ENCODE data around the gene SLC2A13. TPM values are rescaled to one million over a fixed set of nuclear protein-coding genes. Genes with fewer than 3 reads are reported as not detected.
A peak's percentile ranks its signal among the peaks of the same experiment; 100 is the strongest.

The SLC2A13 gene
- polyA plus RNA-seq, 1 donor (not counting 4 experiments of a cell fraction or from before 2014, with no cell fraction given), result 1.1 TPM

DNA sequence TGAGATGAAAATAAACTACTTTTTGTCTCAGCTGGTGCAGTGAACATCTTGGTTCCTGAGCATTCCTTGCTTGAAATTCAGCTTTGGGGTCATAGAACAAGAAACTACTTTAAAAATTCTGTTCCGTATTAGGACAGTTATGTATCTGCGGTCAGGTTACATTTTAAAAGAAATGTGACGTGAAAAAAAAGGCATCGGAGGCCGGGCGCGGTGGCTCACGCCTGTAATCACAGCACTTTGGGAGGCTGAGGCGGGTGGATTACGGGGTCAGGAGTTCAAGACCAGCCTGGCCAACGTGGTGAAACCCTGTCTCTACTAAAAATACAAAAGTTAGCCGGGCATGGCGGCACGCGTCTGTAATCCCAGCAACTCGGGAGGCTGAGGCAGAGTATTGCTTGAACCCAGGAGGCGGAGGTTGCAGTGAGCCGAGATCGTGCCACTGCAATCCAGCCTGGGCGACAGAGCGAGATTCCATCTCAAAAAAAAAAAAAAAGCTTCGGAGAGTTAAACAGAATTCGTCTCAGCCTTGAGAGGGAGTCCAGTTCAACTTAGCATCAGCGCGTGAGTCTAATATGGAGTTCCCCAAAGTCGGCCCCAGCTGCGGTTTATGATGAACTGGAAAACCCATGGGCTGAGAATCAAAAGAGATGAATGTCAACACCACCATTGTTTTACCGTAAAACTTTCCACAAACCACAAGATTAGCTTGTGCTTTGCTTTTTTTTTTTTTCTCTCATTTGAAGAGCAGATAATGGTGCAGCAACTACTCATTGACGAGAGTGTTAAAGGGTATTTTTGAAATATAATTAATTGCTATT, 2.1 kb upstream of the SLC2A13 start:
- Histone ChIP-seq H3K27ac (ENCODE audit: control insufficient read depth, insufficient read depth, low read length) (no peak overlapping the region), H2AFZ (ENCODE audit: control insufficient read depth, low read length) (no peak overlapping the region), H3K4me1 (ENCODE audit: control insufficient read depth, extremely low read depth, insufficient read depth, low read length) (peaks cover 19% of the 10 kb centered on the region), H3K4me3 (ENCODE audit: control insufficient read depth in 2 of 3, extremely low read depth in 1 of 3, insufficient read depth in 2 of 3, low read depth in 1 of 3, low read length in 3 of 3) (peak overlapping the region in 1 of 3 experiments; percentile 80), H3K36me3 (ENCODE audit: control insufficient read depth in 2 of 2, extremely low read depth in 1 of 2, insufficient read depth in 2 of 2, low read length in 2 of 2) (no peaks in the 10 kb centered on the region), H3K9me3 (ENCODE audit: control insufficient read depth, low read depth, low read length) (no peaks in the 10 kb centered on the region), H3K27me3 (ENCODE audit: control insufficient read depth, extremely low read depth, insufficient read depth, low read length) (no peaks in the 10 kb centered on the region), H3K79me2 (ENCODE audit: control insufficient read depth, insufficient read depth, low read length) (no peaks in the 10 kb centered on the region), H3K9me1 (ENCODE audit: control insufficient read depth, extremely low read depth, insufficient read depth, low read length) (no peaks in the 10 kb centered on the region), H4K20me1 (ENCODE audit: control insufficient read depth, extremely low read depth, insufficient read depth, low read length) (no peaks in the 10 kb centered on the region), H3K4me2 (ENCODE audit: control insufficient read depth, extremely low read depth, insufficient read depth, low read depth, low read length) (no peak overlapping the region), H3K9ac (ENCODE audit: control insufficient read depth, extremely low read depth, insufficient read depth, low read length) (no peak overlapping the region)
- no peak for FAIRE-seq
- dilution Hi-C loops (cut with MboI; ENCODE audit: extremely low pct_ligation_motif_present, low sequenced_read_pairs), result no loop called here
- TF ChIP-seq, protein P1, sequence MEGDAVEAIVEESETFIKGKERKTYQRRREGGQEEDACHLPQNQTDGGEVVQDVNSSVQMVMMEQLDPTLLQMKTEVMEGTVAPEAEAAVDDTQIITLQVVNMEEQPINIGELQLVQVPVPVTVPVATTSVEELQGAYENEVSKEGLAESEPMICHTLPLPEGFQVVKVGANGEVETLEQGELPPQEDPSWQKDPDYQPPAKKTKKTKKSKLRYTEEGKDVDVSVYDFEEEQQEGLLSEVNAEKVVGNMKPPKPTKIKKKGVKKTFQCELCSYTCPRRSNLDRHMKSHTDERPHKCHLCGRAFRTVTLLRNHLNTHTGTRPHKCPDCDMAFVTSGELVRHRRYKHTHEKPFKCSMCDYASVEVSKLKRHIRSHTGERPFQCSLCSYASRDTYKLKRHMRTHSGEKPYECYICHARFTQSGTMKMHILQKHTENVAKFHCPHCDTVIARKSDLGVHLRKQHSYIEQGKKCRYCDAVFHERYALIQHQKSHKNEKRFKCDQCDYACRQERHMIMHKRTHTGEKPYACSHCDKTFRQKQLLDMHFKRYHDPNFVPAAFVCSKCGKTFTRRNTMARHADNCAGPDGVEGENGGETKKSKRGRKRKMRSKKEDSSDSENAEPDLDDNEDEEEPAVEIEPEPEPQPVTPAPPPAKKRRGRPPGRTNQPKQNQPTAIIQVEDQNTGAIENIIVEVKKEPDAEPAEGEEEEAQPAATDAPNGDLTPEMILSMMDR (optimal IDR thresholded peaks at IDR 0.05 in 1 of 3, IDR thresholded peaks at IDR 0.05 in 1 of 3, conservative IDR thresholded peaks at IDR 0.05 in 1 of 3; ENCODE audit: extremely low read depth in 1 of 3, insufficient read depth in 2 of 3, low read length in 3 of 3), result no peak
- no peak for TF ChIP-seq EZH2 (IDR thresholded peaks at IDR 0.05; ENCODE audit: low read length)
- DNase-seq (ENCODE audit: low read depth, low spot score), result no peak

DNA sequence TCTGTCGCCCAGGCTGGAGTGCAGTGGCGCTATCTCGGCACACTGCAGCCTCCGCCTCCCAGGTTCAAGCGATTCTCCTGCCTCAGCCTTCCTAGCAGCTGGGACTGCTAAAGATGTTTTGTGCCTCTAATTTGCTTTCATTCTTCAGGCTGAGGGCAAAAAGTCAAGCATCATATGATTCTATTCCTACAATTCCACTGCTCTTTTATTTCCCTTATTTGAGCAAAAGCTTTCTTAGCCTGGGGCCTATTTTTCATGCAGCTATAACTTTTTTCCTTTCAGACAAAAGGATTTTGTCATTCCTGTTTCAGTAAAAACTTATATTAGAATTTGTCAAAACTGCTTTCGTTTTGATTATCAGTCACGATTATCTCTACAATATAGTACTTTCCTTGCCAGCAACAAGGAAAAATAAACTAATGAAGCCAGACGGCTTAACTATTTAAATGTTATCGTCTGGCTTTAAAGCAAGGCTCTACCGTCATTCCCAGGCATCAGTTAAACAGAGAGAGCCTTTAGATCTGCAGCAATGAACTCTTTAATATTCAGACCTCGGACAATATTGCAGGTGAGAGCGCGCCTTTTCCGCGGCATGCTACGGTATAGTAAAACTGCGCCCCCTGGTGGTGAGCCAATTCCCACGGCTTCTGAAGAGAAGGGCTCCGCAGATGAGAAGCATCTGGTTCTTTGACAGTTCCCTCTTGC, 1.4 kb upstream of the SLC2A13 start:
- H4K20me1 ChIP-seq (ENCODE audit: control insufficient read depth, extremely low read depth, insufficient read depth, low read length), result no peaks in the 10 kb centered on the region

More for the DNA sequence above, 1.4 kb upstream of the SLC2A13 start:
- no peaks in the 10 kb centered on the region for H3K9me3 ChIP-seq (ENCODE audit: control insufficient read depth, low read depth, low read length)
- peak overlapping the region; percentile 31 for H3K9ac ChIP-seq (ENCODE audit: control insufficient read depth, extremely low read depth, insufficient read depth, low read length)
- peaks cover 19% of the 10 kb centered on the region for H3K4me1 ChIP-seq (ENCODE audit: control insufficient read depth, extremely low read depth, insufficient read depth, low read length)
- H3K9me1 ChIP-seq (ENCODE audit: control insufficient read depth, extremely low read depth, insufficient read depth, low read length), result no peaks in the 10 kb centered on the region
- FAIRE-seq, result peak; percentile 90
- no peaks in the 10 kb centered on the region for H3K27me3 ChIP-seq (ENCODE audit: control insufficient read depth, extremely low read depth, insufficient read depth, low read length)
- TF ChIP-seq, protein P1 (optimal IDR thresholded peaks at IDR 0.05 in 1 of 3, IDR thresholded peaks at IDR 0.05 in 1 of 3, conservative IDR thresholded peaks at IDR 0.05 in 1 of 3; ENCODE audit: extremely low read depth in 1 of 3, insufficient read depth in 2 of 3, low read length in 3 of 3), result peak; percentile 77 to 86 (median 84)
- TF ChIP-seq EZH2 (IDR thresholded peaks at IDR 0.05; ENCODE audit: low read length), result no peak
- DNase-seq (ENCODE audit: low read depth, low spot score), result peak; percentile 15
- dilution Hi-C loops (cut with MboI; ENCODE audit: extremely low pct_ligation_motif_present, low sequenced_read_pairs), result no loop called here
- no peak overlapping the region for H3K27ac ChIP-seq (ENCODE audit: control insufficient read depth, insufficient read depth, low read length)
- no peaks in the 10 kb centered on the region for H3K36me3 ChIP-seq (ENCODE audit: control insufficient read depth in 2 of 2, extremely low read depth in 1 of 2, insufficient read depth in 2 of 2, low read length in 2 of 2)
- no peaks in the 10 kb centered on the region for H3K79me2 ChIP-seq (ENCODE audit: control insufficient read depth, insufficient read depth, low read length)
- H3K4me3 ChIP-seq (ENCODE audit: control insufficient read depth in 2 of 3, extremely low read depth in 1 of 3, insufficient read depth in 2 of 3, low read depth in 1 of 3, low read length in 3 of 3), result peak overlapping the region in 2 of 3 experiments; percentile 80 to 83
- peak overlapping the region; percentile 99 for H3K4me2 ChIP-seq (ENCODE audit: control insufficient read depth, extremely low read depth, insufficient read depth, low read depth, low read length)
- H2AFZ ChIP-seq (ENCODE audit: control insufficient read depth, low read length), result peak overlapping the region; percentile 90

All from keratinocyte (primary cell).